Brain microvascular endothelial cell (primary cell): ENCODE results near the gene NDNF.

Experiments used
- DNase-seq: peaks from one replicate; pipeline ENCODE4 v3.0.0-alpha.2; 2020
- H3K27ac ChIP-seq: fragments of 250-450 bp; sonication (Bioruptor Pico); 2 replicates; pipeline ENCODE4 v1.5.1; 2020; ENCODE audit warnings: mild to moderate bottlenecking, moderate library complexity
- H3K27me3 ChIP-seq: fragments of 250-450 bp; sonication (Bioruptor Pico); replicated peaks from 2 replicates; pipeline ENCODE4 v1.5.1; 2020; ENCODE audit warnings: mild to moderate bottlenecking
- H3K36me3 ChIP-seq: fragments of 250-450 bp; sonication (Bioruptor Pico); replicated peaks from 2 replicates; pipeline ENCODE4 v1.5.1; 2020; ENCODE audit warnings: mild to moderate bottlenecking
- H3K4me3 ChIP-seq: 2 replicates; pipeline ENCODE4 v1.5.1; 2011; ENCODE audit warnings: low read depth, mild to moderate bottlenecking, control low read depth, low read length, moderate library complexity
- CTCF ChIP-seq: IDR thresholded peaks from 2 replicates; pipeline ENCODE4 v1.5.1; 2011; ENCODE audit warnings: low read depth, mild to moderate bottlenecking, moderate library complexity, low read length, control low read depth, inconsistent platforms; ENCODE audit errors: missing control alignments
- in situ Hi-C: cut with HindIII; loops from 2 replicates; pipeline ENCODE4 v1.10.0; 2017; ENCODE audit warnings: low sequenced_read_pairs, low pct_ligation_motif_present

The NDNF gene

GRCh38 chr4:121094297-121094966, 22.1 kb upstream of the NDNF start:
- no peak overlapping the region for H3K4me3 ChIP-seq
- DNase-seq = no peak
- no peak for TF ChIP-seq CTCF
- H3K36me3 ChIP-seq = no peaks in the 10 kb centered on the region
- H3K27me3 ChIP-seq = no peaks in the 10 kb centered on the region
- in situ Hi-C loops = no loop called here
- H3K27ac ChIP-seq = no peak overlapping the region

- no peak for TF ChIP-seq CTCF
- no peak overlapping the region for H3K4me3 ChIP-seq
- in situ Hi-C loops = no loop called here
- H3K27me3 ChIP-seq = no peaks in the 10 kb centered on the region
- DNase-seq = no peak
- no peak overlapping the region for H3K27ac ChIP-seq
- no peaks in the 10 kb centered on the region for H3K36me3 ChIP-seq
Measured at GRCh38 chr4:121093261-121093660, 20.9 kb upstream of the NDNF start.

GRCh38 chr4:121091941-121092340, 19.6 kb upstream of the NDNF start:
- Histone ChIP-seq H3K36me3 (no peaks in the 10 kb centered on the region), H3K27me3 (no peaks in the 10 kb centered on the region), H3K27ac (no peak overlapping the region), H3K4me3 (no peak overlapping the region)
- in situ Hi-C loops = no loop called here
- DNase-seq = no peak
- TF ChIP-seq CTCF = no peak

- TF ChIP-seq CTCF = no peak
- Histone ChIP-seq H3K27ac (no peak overlapping the region), H3K27me3 (no peaks in the 10 kb centered on the region), H3K36me3 (no peaks in the 10 kb centered on the region), H3K4me3 (no peak overlapping the region)
- DNase-seq = no peak
- in situ Hi-C loops = no loop called here
Measured at GRCh38 chr4:121088867-121089266, 16.5 kb upstream of the NDNF start.

- Histone ChIP-seq H3K27ac (no peak overlapping the region), H3K36me3 (no peaks in the 10 kb centered on the region), H3K4me3 (no peak overlapping the region), H3K27me3 (peaks cover 7% of the 10 kb centered on the region)
- no peak for TF ChIP-seq CTCF
- in situ Hi-C loops = no loop called here
- no peak for DNase-seq
Measured at GRCh38 chr4:121079376-121079775, 7.0 kb upstream of the NDNF start.

- Histone ChIP-seq H3K27me3 (peaks cover 19% of the 10 kb centered on the region), H3K27ac (no peak overlapping the region), H3K4me3 (no peak overlapping the region), H3K36me3 (no peaks in the 10 kb centered on the region)
- DNase-seq = no peak
- in situ Hi-C loops = no loop called here
- no peak for TF ChIP-seq CTCF
Measured at GRCh38 chr4:121077496-121077895, 5.2 kb upstream of the NDNF start.
